WI38 (cell line): ENCODE data around the gene EXOC4.

Source experiments
- H3K4me3 ChIP-seq: 2 replicates; pipeline ENCODE4 v1.5.1; 2011; ENCODE audit warnings: low read depth, mild to moderate bottlenecking, control low read depth, low read length
- CTCF ChIP-seq: IDR thresholded peaks from 2 replicates; pipeline ENCODE4 v1.5.1; 2012; ENCODE audit warnings: low read depth, mild to moderate bottlenecking, control low read depth, low read length

EXOC4 gene

GRCh38 chr7:133290676-133291333 is 37.9 kb downstream of the EXOC4 start:
- H3K4me3 ChIP-seq = no peak overlapping the region
- TF ChIP-seq CTCF = no peak

- no peak for TF ChIP-seq CTCF
- no peak overlapping the region for H3K4me3 ChIP-seq
Observed at GRCh38 chr7:133292631-133293030, 39.8 kb downstream of the EXOC4 start.

GRCh38 chr7:133293384-133294160 is 40.7 kb downstream of the EXOC4 start:
- H3K4me3 ChIP-seq = no peak overlapping the region
- no peak for TF ChIP-seq CTCF

GRCh38 chr7:133294234-133294633 is 41.4 kb downstream of the EXOC4 start:
- TF ChIP-seq CTCF = no peak
- no peak overlapping the region for H3K4me3 ChIP-seq

GRCh38 chr7:133295484-133295883 is 42.6 kb downstream of the EXOC4 start:
- TF ChIP-seq CTCF = no peak
- H3K4me3 ChIP-seq = no peak overlapping the region

GRCh38 chr7:133297093-133297492 is 44.2 kb downstream of the EXOC4 start:
- no peak for TF ChIP-seq CTCF
- no peak overlapping the region for H3K4me3 ChIP-seq

GRCh38 chr7:133298080-133298479 is 45.2 kb downstream of the EXOC4 start:
- no peak for TF ChIP-seq CTCF
- no peak overlapping the region for H3K4me3 ChIP-seq
